Measurements from ENCODE around the gene PDIA4.
"Not testable (repeated sequence)": the region's sequence is repeated elsewhere in the genome, so short reads cannot be mapped to it uniquely, and the experiment has no call there.

The PDIA4 gene

GRCh38 chr7:149031353-149031910, 3.1 kb upstream of the PDIA4 start:
- no peak for DNase-seq

- not testable (repeated sequence) for DNase-seq
Measured at GRCh38 chr7:149030439-149030838, 2.1 kb upstream of the PDIA4 start.

- DNase-seq: no peak
Measured at GRCh38 chr7:149027611-149028345, 527 bp downstream of the PDIA4 start.

- no peak for DNase-seq
Measured at GRCh38 chr7:149027055-149027454, 1.2 kb downstream of the PDIA4 start.

GRCh38 chr7:149023662-149024061, 4.6 kb downstream of the PDIA4 start:
- DNase-seq: no peak

GRCh38 chr7:149022756-149023360, 5.4 kb downstream of the PDIA4 start:
- DNase-seq: no peak

GRCh38 chr7:149021725-149022062, 6.6 kb downstream of the PDIA4 start:
- DNase-seq: no peak

GRCh38 chr7:149020483-149020882, 7.8 kb downstream of the PDIA4 start:
- DNase-seq: no peak

- no peak for DNase-seq
Measured at GRCh38 chr7:149016876-149017275, 11.4 kb downstream of the PDIA4 start.

- DNase-seq: no peak
Measured at GRCh38 chr7:149014309-149014708, 14.0 kb downstream of the PDIA4 start.

GRCh38 chr7:149013876-149014275, 14.4 kb downstream of the PDIA4 start:
- no peak for DNase-seq

GRCh38 chr7:149012730-149013129, 15.6 kb downstream of the PDIA4 start:
- not testable (repeated sequence) for DNase-seq

- DNase-seq: no peak
Measured at GRCh38 chr7:149011491-149011890, 16.8 kb downstream of the PDIA4 start.

- DNase-seq: no peak
Measured at GRCh38 chr7:149010451-149010850, 17.9 kb downstream of the PDIA4 start.

GRCh38 chr7:149009527-149009926, 18.8 kb downstream of the PDIA4 start:
- DNase-seq: no peak

- DNase-seq: no peak
Measured at GRCh38 chr7:149007611-149008010, 20.7 kb downstream of the PDIA4 start.

GRCh38 chr7:149007146-149007545, 21.2 kb downstream of the PDIA4 start:
- DNase-seq: no peak

- no peak for DNase-seq
Measured at GRCh38 chr7:149006345-149006725, 22.0 kb downstream of the PDIA4 start.

- DNase-seq: no peak
Measured at GRCh38 chr7:149005427-149006344, 22.6 kb downstream of the PDIA4 start.

- DNase-seq: no peak
Measured at GRCh38 chr7:149004405-149005370, 23.6 kb downstream of the PDIA4 start.

- DNase-seq: no peak
Measured at GRCh38 chr7:149003560-149004305, 24.6 kb downstream of the PDIA4 start.
